ENCODE data around the gene UBE2G2.

GRCh38 chr21:44842721-44843445, 41.3 kb upstream of the UBE2G2 start:
- no peak for TF ChIP-seq POLR2AphosphoS5 (IDR thresholded peaks at IDR 0.05; ENCODE audit: low read depth, low read length)
- no peak for TF ChIP-seq POLR2A (IDR thresholded peaks at IDR 0.05; ENCODE audit: low read depth, low read length)
- no peak for TF ChIP-seq SPI1 (IDR thresholded peaks at IDR 0.05; ENCODE audit: low read depth, low read length)

Data from GM12891 (cell line).